SK-N-MC (cell line): Measurements from ENCODE around the gene RPRM.

ENCODE experiments used
- EZH2 ChIP-seq: fragments of 200-600 bp; sonication (generic); IDR thresholded peaks from one replicate; pipeline ENCODE4 v1.6.1; 2017; ENCODE audit warnings: antibody characterized with exemption
- FOXP2 ChIP-seq: optimal IDR thresholded peaks from 2 replicates; pipeline ENCODE3; 2011; ENCODE audit warnings: mild to moderate bottlenecking, moderate library complexity; ENCODE audit not compliant: insufficient read depth; ENCODE audit errors: extremely low read length, control extremely low read depth
- POLR2AphosphoS5 ChIP-seq: IDR thresholded peaks from 2 replicates; pipeline ENCODE4 v1.6.1; 2012; ENCODE audit warnings: mild to moderate bottlenecking, low read depth, low read length, borderline replicate concordance

DNA sequence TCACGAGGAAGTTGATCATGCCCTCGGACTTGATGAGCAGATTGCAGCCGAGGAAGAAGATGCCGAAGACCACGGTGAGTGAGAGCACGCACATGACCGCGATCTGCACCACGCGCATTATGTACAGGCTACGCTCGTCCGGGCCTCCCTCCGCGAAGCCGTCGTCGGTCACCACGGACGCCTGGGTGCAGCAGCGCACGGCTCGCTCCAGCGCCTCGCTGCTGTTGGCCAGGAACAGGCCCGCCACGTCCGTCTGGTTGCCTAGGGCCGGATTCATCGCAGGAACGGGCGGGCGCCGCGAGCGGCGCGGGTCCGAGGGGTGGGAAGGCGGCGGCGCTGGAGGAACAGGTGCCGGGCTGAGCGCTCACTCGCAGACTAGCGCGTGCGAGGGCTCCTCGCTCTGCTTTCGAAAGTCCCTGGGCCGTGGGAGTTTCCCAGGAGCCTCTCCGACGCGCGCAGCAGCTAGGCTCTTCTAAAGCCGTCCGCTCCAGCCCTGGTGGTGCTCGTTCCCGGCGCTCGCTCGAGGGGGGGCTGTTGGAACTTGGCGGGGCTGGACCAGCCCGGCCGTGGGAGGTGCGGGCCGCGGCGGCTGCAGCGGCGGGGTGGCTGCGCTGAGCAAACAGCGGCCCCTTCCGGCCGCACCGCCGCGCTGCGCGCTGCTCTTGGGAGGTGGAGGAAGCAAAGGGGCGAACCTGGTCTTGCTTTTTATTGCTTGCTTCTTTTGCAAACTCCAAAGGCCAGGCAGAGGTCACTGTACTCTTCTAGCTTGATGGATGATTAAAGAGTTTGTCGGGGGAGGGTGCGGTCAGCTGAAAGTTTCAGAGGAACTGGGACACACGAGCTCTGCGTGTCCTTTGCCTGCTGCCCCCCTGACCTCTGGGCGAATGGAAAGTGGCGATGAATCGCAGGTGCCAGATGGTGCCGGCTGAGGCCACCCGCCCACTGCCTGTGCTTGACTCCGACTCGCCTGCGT lies at the start of gene RPRM:
- TF ChIP-seq EZH2 (no peak), POLR2AphosphoS5 (no peak), FOXP2 (no peak)
